Right lobe of liver (tissue), 6 donors: ENCODE data around the gene ALPI. TPM values are rescaled to one million over a fixed set of nuclear protein-coding genes. Genes with fewer than 3 reads are reported as not detected.
A peak's percentile ranks its signal among the peaks of the same experiment; 100 is the strongest.
"Not testable (repeated sequence)": the region's sequence is repeated elsewhere in the genome, so short reads cannot be mapped to it uniquely, and the experiment has no call there.

Source experiments
- ATAC-seq, 4 donors: fragments of 200-7000 bp; cut with Tn5 transposase; one replicate each; pipeline ENCODE4 v1.9.1; 2020; ENCODE audit warnings: mild to moderate bottlenecking in 4 of 4, moderate library complexity in 4 of 4
- DNase-seq, 3 donors: peaks; one replicate each; pipeline ENCODE4 v3.0.0-alpha.2; 2020
- H3K27ac ChIP-seq, 3 donors: fragments of 200-600 bp; one replicate each; pipeline ENCODE4 v1.8.0; 2022
- H3K27me3 ChIP-seq, 2 donors: fragments of 200-600 bp; one replicate each; pipeline ENCODE4 v1.8.0; 2022
- H3K36me3 ChIP-seq, 4 donors: fragments of 200-600 bp; sonication (generic) in 1 of 4; one replicate each; pipeline versions ENCODE4 v1.5.1 to v1.8.0; 2017 to 2022; ENCODE audit warnings: control low read depth in 1 of 4
- H3K4me1 ChIP-seq, 4 donors: fragments of 200-600 bp; sonication (generic) in 1 of 4; one replicate each; pipeline versions ENCODE4 v1.5.1 to v1.8.0; 2017 to 2022; ENCODE audit warnings: control low read depth in 1 of 4
- H3K4me3 ChIP-seq, 3 donors: fragments of 200-600 bp; one replicate each; pipeline ENCODE4 v1.8.0; 2022
- H3K9me3 ChIP-seq, 4 donors: fragments of 200-600 bp; sonication (generic) in 1 of 4; one replicate each; pipeline versions ENCODE4 v1.5.1 to v1.8.0; 2017 to 2022; ENCODE audit warnings: control low read depth in 1 of 4
- CTCF ChIP-seq, 4 donors: fragments of 200-600 bp in 3 of 4; fragments of 450-650 bp in 1 of 4; IDR thresholded peaks; one replicate each; pipeline versions ENCODE4 v1.5.1 to v1.8.0; 2016 to 2022; ENCODE audit warnings: antibody characterized with exemption in 4 of 4, mild to moderate bottlenecking in 2 of 4
- POLR2A ChIP-seq: fragments of 450-650 bp; IDR thresholded peaks from one replicate; pipeline ENCODE4 v1.6.1; 2017; ENCODE audit warnings: antibody characterized with exemption, mild to moderate bottlenecking
- WGBS: methylation state at CpG from one replicate; pipeline ENCODE4 v1.1.6; 2018; ENCODE audit warnings: low coverage, low lambda C conversion rate; ENCODE audit not compliant: insufficient coverage; ENCODE audit errors: missing lambda C conversion rate; 5-methylcytosine and 5-hydroxymethylcytosine counted together
- intact Hi-C, 2 donors: fragments of 100-400 bp; cut with DNase I; formaldehyde crosslinking; loops; one replicate each; pipeline versions ENCODE4 v1.11.2 to v1.14.1; 2022
- long read RNA-seq: library from polyadenylated mRNA; unstranded; transcript quantifications from one replicate; pipeline ENCODE4 v2.0.0, GENCODE V29; 2019
- total RNA-seq, 6 experiments: library from RNA; depleted of rRNA in 2 of 6; stranded (reverse); fragments of >200 nt in 2 of 6; fragmentation: NEBNext Ultra II Directional in 3 of 6; extraction: Animal tissue kit (Norgen Biotek cat#: 25700) in 3 of 6; gene quantifications; one replicate each; pipeline versions ENCODE4 v1.1.0 to v1.2.4, GENCODE V29; 2016 to 2023
- donor health status: DM: no; HTN: yes; CAD: no.
- donor health status: DM: no; HTN: no; CAD: no.
- donor health status: DM: no; HTN: no; CAD: no.
- donor health status: DM: no; HTN: yes; CAD: no.
- donor health status: DM: no; HTN: yes; CAD: no.

Gene ALPI
- under 1 TPM in 2 of 6 experiments, not detected in 4; 0.19 to 0.25 TPM for total RNA-seq
- long read RNA-seq = 0 reads

DNA sequence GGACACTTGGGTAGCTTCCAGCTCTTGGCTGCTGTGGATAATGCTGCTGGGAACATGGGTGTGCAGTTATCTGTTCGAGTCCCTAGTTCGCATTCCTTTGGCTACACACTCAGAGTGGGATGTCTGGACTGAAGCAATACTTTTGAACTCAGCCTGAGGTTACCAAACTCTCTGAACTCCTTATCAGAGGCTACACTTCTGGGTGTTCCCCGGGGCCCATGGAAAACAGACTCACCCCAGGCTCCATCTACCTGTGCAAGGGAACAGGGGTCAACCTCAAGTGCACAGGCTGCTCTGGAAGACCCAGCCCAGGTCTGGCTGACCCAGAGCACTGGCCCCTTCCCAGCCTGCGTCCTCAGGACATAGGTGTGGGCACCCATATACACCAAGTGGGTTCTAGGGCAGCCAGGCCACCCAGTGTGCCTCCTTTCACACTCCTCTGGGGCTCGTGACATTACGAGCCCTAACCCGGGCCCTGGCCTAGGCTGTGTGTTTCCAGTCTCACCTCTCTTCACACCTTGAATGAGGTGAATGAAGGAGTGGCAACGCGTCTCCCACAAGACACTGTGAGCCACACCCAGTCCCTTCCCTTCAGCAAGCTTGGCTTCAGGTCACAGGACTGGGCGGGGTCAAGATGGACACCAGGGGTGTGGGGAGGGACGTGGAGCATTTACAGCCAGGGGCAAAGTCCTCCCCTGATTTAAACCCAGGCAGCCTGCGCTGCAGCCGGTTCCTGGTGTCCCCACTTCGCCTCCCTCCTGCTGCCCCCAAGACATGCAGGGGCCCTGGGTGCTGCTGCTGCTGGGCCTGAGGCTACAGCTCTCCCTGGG lies at the start of gene ALPI:
ALPI (plus strand) TSS at position 728 of the 830 bp plus-strand sequence; CDS start at position 775, 47 bp downstream.
- ATAC-seq = no peak
- Histone ChIP-seq H3K27me3 (no peaks in the 10 kb centered on the region), H3K27ac (no peak within 1 kb of the TSS), H3K4me3 (no peak within 1 kb of the TSS), H3K4me1 (no peaks in the 10 kb centered on the region), H3K9me3 (no peaks in the 10 kb centered on the region), H3K36me3 (no peaks in the 10 kb centered on the region)
- TF ChIP-seq POLR2A (no peak), CTCF (IDR thresholded peaks at IDR 0.05) (no peak)
- no peak for DNase-seq
- no CpG with 5 or more reads among the region's 14 CpGs for WGBS
- intact Hi-C loops = loop anchor here in 1 of 2 donors (10.0 kb wide), 1 partner anchor 59 kb away; no protein-coding TSS in a partner anchor

GRCh38 chr2:232406556-232407310 lies 49.2 kb upstream of the ALPI start, which contains the start of gene ALPG:
Gene ALPG (plus strand): TSS chr2:232406844. CDS start chr2:232406895, 51 bp downstream.
- H3K36me3 ChIP-seq = no peaks in the 10 kb centered on the region
- no peak for TF ChIP-seq POLR2A
- no peak for TF ChIP-seq CTCF (IDR thresholded peaks at IDR 0.05)
- DNase-seq (no peak), ATAC-seq (no peak)
- H3K4me1 ChIP-seq = no peaks in the 10 kb centered on the region
- H3K4me3 ChIP-seq = no peak within 1 kb of the TSS
- H3K27ac ChIP-seq = no peak within 1 kb of the TSS
- H3K27me3 ChIP-seq = no peaks in the 10 kb centered on the region
- intact Hi-C loops = no loop called here
- H3K9me3 ChIP-seq = no peaks in the 10 kb centered on the region
- WGBS = 80% methylated on average over 1 of the region's 17 CpGs

GRCh38 chr2:232407428-232408150 lies 48.4 kb upstream of the ALPI start:
- H3K36me3 ChIP-seq, H3K27me3 ChIP-seq, intact Hi-C loops, H3K9me3 ChIP-seq, DNase-seq, H3K4me3 ChIP-seq, H3K27ac ChIP-seq, H3K4me1 ChIP-seq: not testable (repeated sequence)
- WGBS = no CpG with 5 or more reads among the region's 30 CpGs
- ATAC-seq = peak in 1 of 4 donors; percentile 11

GRCh38 chr2:232408269-232408668 lies 47.7 kb upstream of the ALPI start:
- intact Hi-C loops, H3K27ac ChIP-seq, H3K4me3 ChIP-seq, H3K4me1 ChIP-seq, H3K36me3 ChIP-seq, DNase-seq, H3K9me3 ChIP-seq, H3K27me3 ChIP-seq: not testable (repeated sequence)
- no CpG with 5 or more reads among the region's 10 CpGs for WGBS
- peak in 1 of 4 donors; percentile 33 for ATAC-seq

DNA sequence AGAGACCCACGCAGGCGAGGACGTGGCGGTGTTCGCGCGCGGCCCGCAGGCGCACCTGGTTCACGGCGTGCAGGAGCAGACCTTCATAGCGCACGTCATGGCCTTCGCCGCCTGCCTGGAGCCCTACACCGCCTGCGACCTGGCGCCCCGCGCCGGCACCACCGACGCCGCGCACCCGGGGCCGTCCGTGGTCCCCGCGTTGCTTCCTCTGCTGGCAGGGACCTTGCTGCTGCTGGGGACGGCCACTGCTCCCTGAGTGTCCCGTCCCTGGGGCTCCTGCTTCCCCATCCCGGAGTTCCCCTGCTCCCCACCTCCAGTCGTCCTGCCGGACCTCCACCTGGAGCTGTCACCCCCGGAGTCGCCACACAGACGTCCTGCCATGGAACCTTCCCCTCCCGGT lies 46.3 kb upstream of the ALPI start:
- ATAC-seq = peak in 1 of 4 donors; percentile 13
- H3K4me1 ChIP-seq, H3K4me3 ChIP-seq, H3K9me3 ChIP-seq, H3K36me3 ChIP-seq, intact Hi-C loops, DNase-seq, H3K27me3 ChIP-seq, H3K27ac ChIP-seq: not testable (repeated sequence)
- 0% methylated on average over 1 of the region's 40 CpGs for WGBS
